MV-4-11 (cell line): ENCODE results near the gene CLSTN2.

Experiments used
- DNase-seq: peaks from one replicate; lab custom pipeline; 2025; lab: John Stamatoyannopoulos, UW

CLSTN2 gene

DNA sequence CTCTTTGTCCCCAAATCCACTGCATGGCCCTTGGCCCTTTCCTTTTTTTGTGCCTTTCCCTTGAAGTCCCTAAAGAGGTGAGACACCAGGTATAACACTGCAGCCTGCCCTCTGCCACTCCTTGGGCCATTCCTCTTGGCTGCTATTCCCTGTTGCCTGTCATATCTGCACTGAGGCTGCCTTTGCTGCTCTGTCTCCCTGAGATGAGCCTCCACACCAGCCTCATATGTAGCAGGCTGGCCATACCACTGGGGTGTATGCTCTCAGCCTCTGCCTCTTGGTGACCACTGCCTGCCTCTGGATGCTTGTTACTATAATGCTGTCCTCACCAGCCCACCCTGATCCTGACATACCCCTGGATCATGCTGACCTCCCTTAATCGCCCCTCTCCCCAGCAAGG, 252.0 kb downstream of the CLSTN2 start:
- no peak for DNase-seq

DNA sequence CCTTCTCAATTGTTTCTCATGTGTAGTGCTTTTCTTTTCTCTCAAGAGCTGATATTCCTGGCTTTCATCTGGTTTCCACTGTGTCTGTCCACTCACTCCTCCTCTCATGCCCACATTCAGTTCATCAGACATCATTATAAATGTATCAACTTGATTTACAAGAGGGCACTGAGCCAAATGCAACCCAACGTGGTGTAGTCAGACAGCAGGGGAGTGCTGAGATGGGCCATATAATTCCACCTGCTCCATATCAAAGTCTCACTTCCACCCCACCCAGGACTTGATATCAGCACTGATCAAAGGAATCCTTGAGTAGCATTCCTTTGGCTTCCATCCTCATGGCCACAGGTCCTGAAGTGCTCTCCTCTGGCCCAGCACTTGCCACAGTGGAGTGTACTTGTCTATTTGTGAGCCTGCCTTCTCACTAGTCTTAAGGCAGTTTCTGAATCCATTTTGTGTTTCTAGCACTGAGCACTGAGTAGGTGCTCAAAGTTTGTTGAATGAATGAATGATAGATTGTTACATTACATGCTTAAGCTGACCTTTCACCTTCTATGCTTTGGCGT, 252.8 kb downstream of the CLSTN2 start:
- DNase-seq = no peak

DNA sequence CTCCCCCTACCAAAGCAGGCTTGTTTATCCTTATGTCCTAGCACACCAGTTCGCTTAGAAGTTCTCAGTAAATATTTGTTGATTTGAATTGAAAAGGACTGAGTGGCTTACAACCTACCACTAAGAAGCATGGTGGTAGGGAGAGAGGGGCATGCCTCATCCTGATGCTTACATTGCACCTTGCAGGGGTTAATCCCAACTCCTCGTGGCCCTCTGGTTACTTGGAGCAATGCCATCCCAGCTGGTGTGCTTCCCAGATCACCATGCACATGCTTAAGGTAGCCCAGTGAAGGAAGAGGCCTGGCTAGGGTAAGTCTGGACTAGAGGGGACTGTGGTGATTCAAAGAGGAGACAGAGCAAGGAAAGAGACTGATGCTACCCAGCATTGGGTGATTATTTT, 253.3 kb downstream of the CLSTN2 start:
- no peak for DNase-seq

DNA sequence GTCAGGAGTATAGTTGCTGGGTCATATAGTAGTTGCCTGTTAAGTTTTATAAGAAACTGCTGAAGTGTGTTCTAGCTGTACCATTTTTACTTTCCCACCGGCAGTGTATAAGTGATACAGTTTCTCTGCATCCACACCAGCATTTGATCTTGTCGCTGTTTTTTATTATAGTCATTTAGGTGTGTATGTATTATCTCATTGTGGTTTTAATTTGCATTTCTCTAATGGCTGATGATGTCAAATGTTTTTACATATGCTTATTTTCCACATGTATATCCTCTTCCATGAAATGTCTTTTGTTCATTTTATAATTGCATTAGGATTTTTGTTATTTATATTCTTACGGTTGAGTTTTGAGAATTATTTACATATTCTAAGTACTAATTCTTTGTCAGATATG, 254.3 kb downstream of the CLSTN2 start:
- no peak for DNase-seq

DNA sequence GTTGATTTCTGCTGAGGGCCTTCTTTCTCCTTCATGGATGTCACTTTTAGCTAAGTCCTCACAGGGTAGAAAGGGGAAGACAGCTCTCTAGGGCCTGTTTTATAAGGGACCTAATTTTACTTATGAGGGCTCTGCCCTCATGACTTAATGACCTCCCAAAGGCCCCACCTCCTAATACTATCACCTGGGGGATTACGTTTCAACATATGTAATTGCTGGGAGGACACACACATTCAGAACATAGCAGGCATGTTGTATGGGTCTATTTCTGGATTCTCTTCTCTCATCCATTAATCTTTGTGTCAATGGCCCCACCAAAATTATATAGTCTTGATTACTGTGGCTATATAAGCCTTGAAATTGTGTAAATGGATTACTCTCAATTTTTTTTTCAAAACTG, 255.0 kb downstream of the CLSTN2 start:
- no peak for DNase-seq

DNA sequence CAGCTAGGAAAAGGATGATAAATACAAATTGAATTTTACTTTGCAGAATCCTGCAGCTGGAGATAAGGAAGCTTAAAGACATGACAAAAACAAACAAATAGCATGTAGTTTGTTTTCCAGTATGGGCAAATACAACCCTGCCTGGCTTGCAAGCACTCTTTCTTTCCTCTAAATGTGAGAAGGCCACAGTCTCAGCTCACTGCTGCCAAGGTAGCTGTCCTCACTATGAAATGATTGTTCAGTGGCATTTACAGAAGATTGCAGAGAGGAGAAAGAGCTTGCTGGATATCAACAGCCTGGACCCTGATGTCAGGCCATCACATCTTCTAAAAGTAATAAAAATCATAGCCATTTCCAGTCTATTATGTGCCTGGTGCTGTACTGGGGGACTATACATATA, 262.0 kb downstream of the CLSTN2 start:
- no peak for DNase-seq

DNA sequence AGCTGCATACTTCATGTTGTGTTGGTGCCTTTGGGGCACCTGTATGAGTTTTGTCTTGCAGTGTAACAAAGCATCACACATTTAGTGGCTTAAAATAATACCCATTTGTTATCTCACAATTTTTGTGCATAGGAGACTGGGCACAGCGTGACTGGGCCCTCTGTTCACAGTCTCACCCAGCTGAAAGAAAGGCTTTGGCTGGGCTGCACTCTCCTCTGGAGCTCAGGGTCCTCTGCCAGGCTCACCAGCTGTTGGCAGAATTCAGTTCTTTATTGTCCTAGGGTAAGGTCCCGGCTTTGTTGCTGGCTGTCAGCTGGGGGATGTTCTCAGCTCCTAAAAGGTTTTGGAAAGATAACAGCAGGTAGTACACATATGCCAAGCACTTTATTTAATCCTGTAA, 263.3 kb downstream of the CLSTN2 start:
- DNase-seq = no peak

- DNase-seq = no peak
Measured at GRCh38 chr3:140199008-140199407, 264.0 kb downstream of the CLSTN2 start.

- no peak for DNase-seq
Measured at GRCh38 chr3:140199743-140200142, 264.8 kb downstream of the CLSTN2 start.

DNA sequence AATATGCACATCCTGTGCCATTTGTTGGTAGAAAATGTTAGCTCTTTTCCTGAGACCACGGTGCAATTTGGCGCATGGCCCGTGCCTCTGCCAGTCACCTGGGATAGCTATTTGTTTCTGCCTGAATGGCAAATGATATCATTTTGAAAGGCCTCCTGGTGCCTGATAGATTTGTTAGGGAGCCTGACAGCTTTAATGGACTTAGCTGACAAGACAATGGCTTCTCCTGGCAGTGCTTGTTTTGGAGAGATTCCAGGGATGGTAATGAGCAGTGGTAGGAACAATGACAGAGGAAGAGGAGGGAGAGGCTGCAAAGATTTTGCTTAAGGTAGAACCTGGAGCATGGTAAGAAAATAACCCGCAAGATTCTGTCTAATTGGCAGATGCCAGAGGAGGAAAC, 268.5 kb downstream of the CLSTN2 start:
- no peak for DNase-seq

- DNase-seq = no peak
Measured at GRCh38 chr3:140204271-140204984, 269.4 kb downstream of the CLSTN2 start.

DNA sequence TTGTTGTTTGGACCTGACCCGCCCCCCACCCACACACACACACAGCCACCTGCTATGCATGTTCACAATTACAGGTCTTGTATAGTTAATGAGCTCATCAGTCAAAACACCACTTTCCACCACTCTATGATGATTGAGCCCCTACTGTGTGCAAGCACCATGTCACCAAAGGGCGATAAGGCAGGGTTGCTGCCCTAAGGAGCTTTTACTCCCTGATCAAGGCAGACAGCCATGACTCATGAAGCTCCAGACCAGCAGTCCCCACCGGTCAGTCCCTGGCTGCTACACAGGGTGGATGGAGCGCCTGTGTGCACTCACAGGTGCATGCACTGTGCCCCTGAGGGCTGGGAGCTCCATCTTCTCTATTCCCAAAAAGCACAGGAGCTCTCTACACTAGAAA, 270.6 kb downstream of the CLSTN2 start:
- DNase-seq = no peak

DNA sequence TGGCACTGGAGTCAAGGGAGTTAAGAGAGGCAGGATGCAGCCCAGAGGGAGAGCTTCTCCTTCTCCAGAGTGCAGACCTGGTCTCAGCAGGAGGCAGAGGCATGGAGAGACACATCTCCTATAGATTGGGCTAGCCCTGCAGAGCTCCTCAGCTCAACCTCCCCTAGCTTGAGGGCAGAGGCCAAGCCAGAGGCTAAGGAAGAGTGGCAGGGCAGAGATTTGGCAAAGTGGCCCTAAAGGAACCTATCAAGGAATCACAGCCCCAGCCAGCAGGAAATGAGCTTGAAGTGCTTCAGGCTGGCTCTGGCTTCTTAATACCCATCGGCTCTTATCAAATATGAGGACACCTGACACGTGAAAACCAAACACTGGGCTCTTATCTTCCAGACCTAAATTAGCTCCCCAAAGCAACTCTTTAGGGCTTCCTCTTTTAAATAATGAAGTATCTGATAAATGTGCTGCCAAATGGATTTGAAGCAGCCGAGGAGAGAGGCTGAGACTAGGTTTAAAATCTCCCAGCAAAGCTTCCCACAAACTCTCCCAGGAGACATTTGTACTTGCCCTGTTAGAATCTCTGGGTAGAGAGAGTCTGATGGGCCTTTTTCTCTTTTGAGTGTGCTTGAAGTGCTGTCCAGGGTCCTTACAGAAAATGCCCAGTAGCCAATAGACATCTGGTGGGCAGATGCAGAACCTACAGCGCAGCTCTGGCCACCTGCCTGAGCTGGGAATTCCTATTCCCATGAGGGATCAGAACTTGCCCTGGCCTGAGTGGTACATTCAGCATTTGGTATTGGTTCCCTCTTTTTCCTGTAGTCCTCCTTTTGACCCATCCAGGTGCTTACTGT, 271.4 kb downstream of the CLSTN2 start:
- no peak for DNase-seq

- no peak for DNase-seq
Measured at GRCh38 chr3:140207541-140207940, 272.6 kb downstream of the CLSTN2 start.

DNA sequence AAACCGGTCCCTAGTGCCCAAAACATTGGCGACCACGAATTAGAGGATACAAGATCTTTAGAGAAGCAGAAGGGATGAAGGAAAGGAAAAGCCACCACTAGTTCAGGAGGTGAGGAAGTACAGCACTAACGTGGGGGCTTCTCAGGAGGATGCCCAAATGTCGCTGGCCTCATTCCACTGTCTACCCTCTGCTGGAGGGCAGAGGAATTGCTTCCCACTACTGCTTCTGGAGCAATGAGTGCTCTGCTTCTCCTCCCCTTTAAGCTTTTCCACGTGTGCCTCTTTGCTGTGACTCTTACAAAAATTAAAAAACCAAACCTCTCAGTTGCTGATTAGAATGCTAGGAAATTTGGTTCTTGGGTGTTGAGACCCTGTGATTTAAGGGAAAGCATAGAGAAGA, 281.3 kb downstream of the CLSTN2 start:
- DNase-seq = peak; percentile 8

DNA sequence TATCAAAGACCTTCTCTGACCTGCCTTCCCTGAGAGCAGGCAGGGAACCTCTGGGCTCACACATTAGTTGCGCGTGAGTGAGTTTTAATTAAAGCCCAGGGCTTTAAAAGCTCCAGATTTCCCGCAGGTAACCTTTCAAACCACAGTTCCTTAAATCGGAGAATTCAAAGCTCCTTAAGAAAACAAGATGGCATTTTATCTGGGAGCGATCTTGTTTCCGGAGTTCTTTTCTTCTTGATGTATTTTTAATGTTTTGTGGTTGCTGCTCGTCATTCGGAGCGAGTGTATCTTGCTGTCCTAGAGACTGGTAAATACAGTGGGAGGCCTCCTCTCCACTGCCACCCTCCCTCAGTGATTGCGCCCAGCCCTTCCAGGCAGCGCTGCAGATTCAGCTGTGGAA, 284.3 kb downstream of the CLSTN2 start:
- DNase-seq = no peak

- DNase-seq = no peak
Measured at GRCh38 chr3:140219923-140220452, 285.0 kb downstream of the CLSTN2 start.

GRCh38 chr3:140223197-140223596, 288.2 kb downstream of the CLSTN2 start:
- no peak for DNase-seq

GRCh38 chr3:140223631-140224030, 288.6 kb downstream of the CLSTN2 start:
- DNase-seq = no peak

DNA sequence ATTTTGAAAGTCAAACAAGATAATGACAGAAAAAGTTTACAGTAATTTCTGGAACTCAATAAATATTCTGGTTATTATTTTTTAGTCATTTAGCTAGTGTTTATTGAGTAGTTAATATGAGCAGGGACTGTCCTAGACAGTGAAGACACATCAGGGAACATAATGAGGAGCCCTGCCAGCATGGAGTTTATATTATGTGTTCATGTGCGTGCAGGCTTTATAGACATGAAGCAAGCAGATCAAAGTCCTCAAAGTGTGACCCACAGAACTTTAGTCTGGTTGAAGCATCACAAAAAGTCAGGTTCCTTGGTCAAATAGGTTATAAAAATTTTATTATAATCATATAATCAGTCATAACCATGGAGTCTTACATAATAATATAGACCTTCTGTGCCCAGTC, 289.3 kb downstream of the CLSTN2 start:
- DNase-seq = no peak

DNA sequence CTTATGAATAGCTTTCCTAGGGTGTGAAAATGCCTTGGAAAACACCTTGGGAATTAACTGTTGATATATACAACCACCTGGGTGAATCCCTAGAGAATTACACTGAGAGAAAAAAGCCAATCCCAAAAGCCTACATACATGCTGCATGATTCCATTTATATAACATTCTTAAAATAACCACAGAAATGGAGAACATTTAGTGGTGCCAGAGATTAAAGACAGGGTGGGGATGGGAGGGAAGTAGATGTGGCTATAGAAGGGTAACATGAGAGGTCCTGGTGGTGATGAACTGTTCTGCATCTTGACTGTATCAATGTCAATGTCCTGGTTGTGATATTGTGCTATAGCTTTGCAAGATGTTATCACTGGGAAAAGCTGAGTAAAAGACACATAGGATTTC, 291.0 kb downstream of the CLSTN2 start:
- DNase-seq = no peak

- no peak for DNase-seq
Measured at GRCh38 chr3:140233702-140234101, 298.7 kb downstream of the CLSTN2 start.

DNA sequence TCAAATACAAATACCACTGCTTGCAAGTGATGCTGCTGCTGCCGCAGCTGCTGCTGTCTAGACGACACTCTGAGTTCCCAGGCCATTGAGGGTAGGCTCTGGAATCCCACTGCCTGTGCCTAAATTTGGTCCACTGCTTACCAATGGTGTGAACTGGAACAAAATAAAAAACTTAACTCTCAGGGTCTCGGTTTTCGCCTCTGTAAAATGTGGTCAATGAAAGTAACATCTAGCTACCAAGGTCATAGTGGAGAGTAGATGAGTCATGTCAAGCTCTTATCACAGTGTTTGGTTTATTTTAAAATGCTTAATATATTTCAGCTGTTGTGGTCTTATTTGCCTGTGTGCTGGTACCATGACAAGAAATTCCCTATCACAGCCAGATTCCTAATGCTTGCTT, 299.3 kb downstream of the CLSTN2 start:
- DNase-seq = no peak
